Inflammatory macrophage treated with lipopolysaccharide for 1 hour (primary cell): ENCODE measurements around the gene COL24A1.
"Not testable (repeated sequence)": the region's sequence is repeated elsewhere in the genome, so short reads cannot be mapped to it uniquely, and the experiment has no call there.

Experiments
- DNase-seq, 2 donors: peaks; one replicate each; pipeline ENCODE4 v3.0.0-alpha.2; 2020 to 2022

Gene COL24A1

GRCh38 chr1:85867189-85867588 lies 289.4 kb downstream of the COL24A1 start:
- DNase-seq: no peak

GRCh38 chr1:85865213-85865612 lies 291.4 kb downstream of the COL24A1 start:
- DNase-seq: no peak

GRCh38 chr1:85864727-85865126 lies 291.8 kb downstream of the COL24A1 start:
- DNase-seq: no peak

GRCh38 chr1:85863639-85864038 lies 292.9 kb downstream of the COL24A1 start:
- not testable (repeated sequence) for DNase-seq

GRCh38 chr1:85862456-85862855 lies 294.1 kb downstream of the COL24A1 start:
- no peak for DNase-seq

GRCh38 chr1:85857991-85858390 lies 298.6 kb downstream of the COL24A1 start:
- DNase-seq: no peak

- no peak for DNase-seq
These were observed 306.3 kb downstream of the COL24A1 start for GRCh38 chr1:85850238-85850637.

- no peak for DNase-seq
These were observed 306.9 kb downstream of the COL24A1 start for GRCh38 chr1:85849660-85850059.

- DNase-seq: no peak
These were observed 309.2 kb downstream of the COL24A1 start for GRCh38 chr1:85847356-85847755.

GRCh38 chr1:85846706-85847105 lies 309.9 kb downstream of the COL24A1 start:
- DNase-seq: no peak

GRCh38 chr1:85839459-85839858 lies 317.1 kb downstream of the COL24A1 start:
- no peak for DNase-seq

GRCh38 chr1:85838238-85838637 lies 318.3 kb downstream of the COL24A1 start:
- DNase-seq: peak in 1 of 2 donors; percentile 6

GRCh38 chr1:85836736-85837135 lies 319.8 kb downstream of the COL24A1 start:
- DNase-seq: no peak

GRCh38 chr1:85833165-85833564 lies 323.4 kb downstream of the COL24A1 start:
- not testable (repeated sequence) for DNase-seq

- DNase-seq: no peak
These were observed 325.7 kb downstream of the COL24A1 start for GRCh38 chr1:85830837-85831236.

- DNase-seq: no peak
These were observed 332.3 kb downstream of the COL24A1 start for GRCh38 chr1:85824066-85824840.

- no peak for DNase-seq
These were observed 333.9 kb downstream of the COL24A1 start for GRCh38 chr1:85822696-85823095.

- no peak for DNase-seq
These were observed 338.2 kb downstream of the COL24A1 start for GRCh38 chr1:85818371-85818770.

- DNase-seq: no peak
These were observed 340.0 kb downstream of the COL24A1 start for GRCh38 chr1:85816606-85817005.

- DNase-seq: no peak
These were observed 340.7 kb downstream of the COL24A1 start for GRCh38 chr1:85815906-85816305.

GRCh38 chr1:85806236-85806965 lies 350.2 kb downstream of the COL24A1 start:
- DNase-seq: no peak

GRCh38 chr1:85801520-85801919 lies 355.1 kb downstream of the COL24A1 start:
- no peak for DNase-seq

GRCh38 chr1:85799737-85800136 lies 356.8 kb downstream of the COL24A1 start:
- DNase-seq: no peak

GRCh38 chr1:85798419-85798818 lies 358.2 kb downstream of the COL24A1 start:
- no peak for DNase-seq
